K562 (cell line): ENCODE results near the gene MAML1. TPM values are rescaled to one million over a fixed set of nuclear protein-coding genes. Genes with fewer than 3 reads are reported as not detected.

Experiments used
- ATF4 ChIP-seq: fragments of 450-650 bp; formaldehyde crosslinking; IDR thresholded peaks from 2 replicates; pipeline ENCODE4 v1.4.0; 2022; ENCODE audit warnings: mild to moderate bottlenecking, moderate library complexity
- CREM ChIP-seq: IDR thresholded peaks from 2 replicates; pipeline ENCODE4 v1.6.1; 2014; ENCODE audit warnings: antibody characterized with exemption, low read depth
- FOS ChIP-seq: IDR thresholded peaks from 3 replicates; pipeline ENCODE4 v1.6.1; 2011; ENCODE audit not compliant: insufficient read length; ENCODE audit errors: extremely low read depth
- GABPB1 ChIP-seq: sonication (generic); formaldehyde crosslinking; IDR thresholded peaks from 2 replicates; pipeline ENCODE4 v1.8.0; 2022; ENCODE audit warnings: mild to moderate bottlenecking, missing genetic modification reagents
- GMEB1 ChIP-seq: fragments of 250-450 bp; sonication (Bioruptor Pico); IDR thresholded peaks from 2 replicates; pipeline ENCODE4 v1.4.0; 2020; ENCODE audit warnings: mild to moderate bottlenecking
- GTF2E2 ChIP-seq: fragments of 200-800 bp; sonication (Bioruptor generic); IDR thresholded peaks from 2 replicates; pipeline ENCODE4 v1.6.1; 2016; ENCODE audit warnings: missing genetic modification characterization, missing compliant biosample characterization
- MAFK ChIP-seq: IDR thresholded peaks from 2 replicates; pipeline ENCODE4 v1.6.1; 2011; ENCODE audit warnings: low read length, improper control_type of control experiment
- MTA3 ChIP-seq: fragments of 450-650 bp; formaldehyde crosslinking; IDR thresholded peaks from 2 replicates; pipeline ENCODE4 v1.6.1; 2017; ENCODE audit warnings: mild to moderate bottlenecking, borderline replicate concordance
- PKNOX1 ChIP-seq: fragments of 450-650 bp; IDR thresholded peaks from 2 replicates; pipeline ENCODE4 v1.6.1; 2016
- PML ChIP-seq: IDR thresholded peaks from 2 replicates; pipeline ENCODE4 v1.6.1; 2012; ENCODE audit warnings: low read length, inconsistent platforms
- POLR2B ChIP-seq: fragments of 450-650 bp; IDR thresholded peaks from 2 replicates; pipeline ENCODE4 v1.6.1; 2018; ENCODE audit warnings: low read depth; ENCODE audit not compliant: partially characterized antibody
- RBM25 ChIP-seq: fragments of 200-400 bp; formaldehyde crosslinking; IDR thresholded peaks from 2 replicates; pipeline ENCODE4 v1.6.1; 2018; ENCODE audit warnings: low read length, low read depth, moderate library complexity; ENCODE audit not compliant: severe bottlenecking
- SAP30 ChIP-seq: fragments of 200-600 bp; sonication (generic); IDR thresholded peaks from 2 replicates; pipeline ENCODE4 v1.6.1; 2012; ENCODE audit warnings: borderline replicate concordance, low read depth, mild to moderate bottlenecking, moderate library complexity, low read length, control low read depth, inconsistent platforms; ENCODE audit not compliant: insufficient read depth, poor library complexity, severe bottlenecking
- SIN3A ChIP-seq, 2 experiments: fragments of 150-350 bp in 1 of 2; IDR thresholded peaks; 2 replicates each; pipeline ENCODE4 v1.6.1; 2011 to 2016; ENCODE audit warnings: borderline replicate concordance in 2 of 2, low read depth in 2 of 2, low read length in 2 of 2, mild to moderate bottlenecking in 2 of 2, moderate library complexity in 2 of 2; ENCODE audit not compliant: control insufficient read depth in 1 of 2
- SUPT5H ChIP-seq: fragments of 450-650 bp; IDR thresholded peaks from 2 replicates; pipeline ENCODE4 v1.6.1; 2016
- TCF3 ChIP-seq: sonication (generic); formaldehyde crosslinking; IDR thresholded peaks from 2 replicates; pipeline ENCODE4 v1.4.0; 2020; ENCODE audit warnings: mild to moderate bottlenecking, missing genetic modification reagents
- TCF7L2 ChIP-seq: fragments of 150-350 bp; IDR thresholded peaks from 2 replicates; pipeline ENCODE4 v1.6.1; 2016; ENCODE audit warnings: low read depth, mild to moderate bottlenecking, low read length, moderate library complexity
- ZMIZ1 ChIP-seq, 2 experiments: fragments of 150-350 bp in 1 of 2; IDR thresholded peaks; 2 replicates each; pipeline ENCODE4 v1.6.1; 2012 to 2016; ENCODE audit warnings: low read depth in 2 of 2, low read length in 2 of 2, mild to moderate bottlenecking in 1 of 2, moderate library complexity in 1 of 2
- ZNF76 ChIP-seq: fragments of 250-450 bp; sonication (Bioruptor Pico); IDR thresholded peaks from 2 replicates; pipeline ENCODE4 v1.4.0; 2020; ENCODE audit warnings: mild to moderate bottlenecking, moderate library complexity, borderline replicate concordance
- polyA plus RNA-seq, 8 experiments: library from polyadenylated mRNA; depleted of rRNA in 4 of 8; stranded (reverse) in 5 of 8; unstranded in 3 of 8; fragments of >200 nt; fragmentation: Nextera tagmentation in 2 of 8; fragmentation: Illumina TruSeq in 1 of 8; extraction: Ambion mirVana in 2 of 8; extraction: Trizol in 1 of 8; gene quantifications; 2 replicates each; pipeline versions ENCODE4 v1.2.1 to v1.2.3, GENCODE V29; 2011 to 2014; ENCODE audit warnings: inconsistent platforms in 1 of 8, missing spikeins in 1 of 8
- total RNA-seq, 7 experiments: library from RNA; depleted of rRNA in 6 of 7; stranded (reverse); fragments of >200 nt in 6 of 7; fragmentation: Illumina TruSeq in 2 of 7; extraction: Trizol in 2 of 7; gene quantifications; 2 replicates each; pipeline versions ENCODE4 v1.2.1 to v1.2.3, GENCODE V29; 2011 to 2021; ENCODE audit warnings: low replicate concordance in 1 of 7

MAML1 gene
- total and polyA plus RNA-seq, 9 of the 15 experiments (the other 6 are each of a cell fraction or from before 2014, with no cell fraction given) = 0.32 to 18.4 (median 7.0) TPM

- TF ChIP-seq PML (peak; percentile 59; the same call in 1 of the 2 replicates), ZNF76 (no peak), MAFK (no peak), MTA3 (0 out of 2 replicates have a peak, but pooled peaks have one; percentile 72), RBM25 (peak; percentile 74), GABPB1 (peak; percentile 54; the same call in 1 of the 2 replicates), ZMIZ1 (IDR thresholded peaks at IDR 0.05; ENCODE audit: low read depth in 2 of 2, low read length in 2 of 2) (no peak), PKNOX1 (peak; percentile 99), GMEB1 (CRISPR knock-in tag) (peak; percentile 94), SAP30 (no peak), SIN3A (IDR thresholded peaks at IDR 0.05; ENCODE audit: borderline replicate concordance in 2 of 2, control insufficient read depth in 1 of 2, low read depth in 2 of 2, low read length in 2 of 2) (peak in 1 of 2 experiments; percentile 27; a peak in 2 of 4 replicates), SUPT5H (peak; percentile 79), CREM (peak; percentile 88), FOS (peak; percentile 87), TCF3 (0 out of 2 replicates have a peak, but pooled peaks have one; percentile 1), POLR2B (peak; percentile 61), GTF2E2 (peak; percentile 98), ATF4 (CRISPR knock-in tag) (no peak), TCF7L2 (0 out of 2 replicates have a peak, but pooled peaks have one; percentile 26)
Observed at GRCh38 chr5:179732412-179732917, at the start of gene MAML1 (continued).
